Calu3 (cell line): ENCODE measurements around the gene LAMA2. TPM values are rescaled to one million over a fixed set of nuclear protein-coding genes. Genes with fewer than 3 reads are reported as not detected.

Experiments used
- BruUV-seq: library from RNA; stranded (reverse); fragments of 400-500 nt; replicated peaks from 2 replicates; lab custom pipeline; 2021; lab: Mats Ljungman, UMichigan
- CTCF ChIA-PET: fragments of 300-600 bp; sonication (Branson Sonifier 250); formaldehyde crosslinking; loops from one replicate; lab custom pipeline; 2022; ENCODE audit warnings: antibody characterized with exemption; lab: Charles Lee
- DNase-seq: peaks from one replicate; pipeline ENCODE4 v3.0.0; 2022
- H3K27ac Mint-ChIP-seq: one replicate; pipeline ENCODE4 v1.8.0; 2022; ENCODE audit warnings: mixed read lengths; ENCODE audit not compliant: unreplicated experiment
- H3K27me3 Mint-ChIP-seq: one replicate; pipeline ENCODE4 v1.8.0; 2022; ENCODE audit warnings: mixed read lengths; ENCODE audit not compliant: unreplicated experiment
- H3K36me3 Mint-ChIP-seq: one replicate; pipeline ENCODE4 v1.8.0; 2022; ENCODE audit warnings: mild to moderate bottlenecking, moderate library complexity, mixed read lengths; ENCODE audit not compliant: insufficient read depth, unreplicated experiment
- H3K4me1 Mint-ChIP-seq: one replicate; pipeline ENCODE4 v1.8.0; 2022; ENCODE audit warnings: mild to moderate bottlenecking, low read depth, mixed read lengths; ENCODE audit not compliant: unreplicated experiment
- H3K4me3 Mint-ChIP-seq: one replicate; pipeline ENCODE4 v1.8.0; 2022; ENCODE audit warnings: mild to moderate bottlenecking, low read depth, moderate library complexity, mixed read lengths; ENCODE audit not compliant: unreplicated experiment
- H3K9me3 Mint-ChIP-seq: one replicate; pipeline ENCODE4 v1.8.0; 2022; ENCODE audit warnings: low read depth, mixed read lengths; ENCODE audit not compliant: unreplicated experiment
- intact Hi-C: fragments of 100-400 bp; cut with micrococcal nuclease; formaldehyde crosslinking; loops from one replicate; pipeline ENCODE4 v1.10.0; 2022; ENCODE audit not compliant: unreplicated experiment
- total RNA-seq: library from RNA; stranded (reverse); gene quantifications from 2 replicates; pipeline ENCODE4 v1.2.3, GENCODE V29; 2022
- TF ChIP-seq, protein P1 (sequence below): fragments of 200-600 bp; IDR thresholded peaks from one replicate; pipeline ENCODE4 v1.8.0; 2022; ENCODE audit warnings: antibody characterized with exemption; ENCODE audit not compliant: unreplicated experiment

LAMA2 gene
- total RNA-seq, 1 experiment from 2014 or later = 0.80 TPM

DNA sequence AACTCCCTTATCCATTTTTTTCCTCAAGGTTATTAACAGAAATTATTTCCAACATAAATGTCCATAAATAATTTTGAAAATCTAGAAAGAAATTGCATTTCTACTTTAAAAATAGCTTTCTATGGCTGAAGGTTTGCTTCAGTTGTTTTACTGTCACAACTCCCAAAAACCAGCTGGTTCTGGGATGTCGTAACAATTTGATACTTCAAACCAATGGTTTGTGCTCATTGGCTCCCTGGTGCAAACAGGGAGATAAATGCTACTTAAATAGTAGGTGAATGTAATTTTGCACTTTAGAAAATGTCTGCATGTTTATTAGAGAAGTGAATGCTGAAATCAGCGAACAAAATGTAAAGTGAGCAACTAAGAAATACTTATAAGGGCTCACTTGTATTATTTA is 31.1 kb downstream of the LAMA2 start:
- CTCF ChIA-PET = no interaction called here

GRCh38 chr6:128918886-128919285 is 35.9 kb downstream of the LAMA2 start:
- no peak for DNase-seq
- TF ChIP-seq, protein P1, sequence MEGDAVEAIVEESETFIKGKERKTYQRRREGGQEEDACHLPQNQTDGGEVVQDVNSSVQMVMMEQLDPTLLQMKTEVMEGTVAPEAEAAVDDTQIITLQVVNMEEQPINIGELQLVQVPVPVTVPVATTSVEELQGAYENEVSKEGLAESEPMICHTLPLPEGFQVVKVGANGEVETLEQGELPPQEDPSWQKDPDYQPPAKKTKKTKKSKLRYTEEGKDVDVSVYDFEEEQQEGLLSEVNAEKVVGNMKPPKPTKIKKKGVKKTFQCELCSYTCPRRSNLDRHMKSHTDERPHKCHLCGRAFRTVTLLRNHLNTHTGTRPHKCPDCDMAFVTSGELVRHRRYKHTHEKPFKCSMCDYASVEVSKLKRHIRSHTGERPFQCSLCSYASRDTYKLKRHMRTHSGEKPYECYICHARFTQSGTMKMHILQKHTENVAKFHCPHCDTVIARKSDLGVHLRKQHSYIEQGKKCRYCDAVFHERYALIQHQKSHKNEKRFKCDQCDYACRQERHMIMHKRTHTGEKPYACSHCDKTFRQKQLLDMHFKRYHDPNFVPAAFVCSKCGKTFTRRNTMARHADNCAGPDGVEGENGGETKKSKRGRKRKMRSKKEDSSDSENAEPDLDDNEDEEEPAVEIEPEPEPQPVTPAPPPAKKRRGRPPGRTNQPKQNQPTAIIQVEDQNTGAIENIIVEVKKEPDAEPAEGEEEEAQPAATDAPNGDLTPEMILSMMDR = no peak
- intact Hi-C loops = no loop called here
- no TSS peak for BruUV-seq
- no peaks in the 10 kb centered on the region for H3K27me3 Mint-ChIP-seq
- no peaks in the 10 kb centered on the region for H3K36me3 Mint-ChIP-seq
- CTCF ChIA-PET = no interaction called here
- H3K4me3 Mint-ChIP-seq = no peak overlapping the region
- no peak overlapping the region for H3K27ac Mint-ChIP-seq
- no peaks in the 10 kb centered on the region for H3K9me3 Mint-ChIP-seq
- H3K4me1 Mint-ChIP-seq = no peaks in the 10 kb centered on the region

More for the DNA sequence above, 31.1 kb downstream of the LAMA2 start:
- TF ChIP-seq, protein P1 = no peak
- Mint-ChIP-seq H3K4me3 (no peak overlapping the region), H3K27me3 (peaks cover 8% of the 10 kb centered on the region), H3K36me3 (no peaks in the 10 kb centered on the region), H3K4me1 (no peaks in the 10 kb centered on the region), H3K27ac (no peak overlapping the region), H3K9me3 (no peaks in the 10 kb centered on the region)
- BruUV-seq = no TSS peak
- no peak for DNase-seq
- intact Hi-C loops = no loop called here

- BruUV-seq = no TSS peak
- CTCF ChIA-PET = interaction anchor here (0.6 kb wide), 1 partner anchor 276 kb away, joined by 3 read pairs; no protein-coding TSS in a partner anchor
These were observed 36.7 kb downstream of the LAMA2 start for GRCh38 chr6:128919412-128920180.

DNA sequence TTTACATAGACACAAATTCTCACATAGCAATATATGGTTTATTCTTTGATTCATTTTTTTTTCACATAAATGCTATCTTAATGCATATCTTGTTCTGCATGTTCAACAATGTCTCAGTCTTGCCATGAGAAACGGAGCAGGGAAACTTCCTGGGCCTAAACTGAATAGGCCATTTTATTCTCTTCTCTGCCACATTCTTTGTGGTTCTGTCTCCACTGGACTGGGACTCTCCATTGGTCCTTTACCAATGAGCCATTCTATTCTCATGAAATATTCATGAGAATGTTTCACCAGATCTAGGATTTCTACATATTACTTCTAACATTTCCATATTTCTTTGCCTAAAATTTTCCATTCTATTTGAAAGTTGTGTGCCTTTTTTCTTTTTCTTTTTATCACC is 42.8 kb downstream of the LAMA2 start:
- Mint-ChIP-seq H3K4me3 (no peak overlapping the region), H3K27ac (no peak overlapping the region), H3K9me3 (no peaks in the 10 kb centered on the region), H3K36me3 (no peaks in the 10 kb centered on the region), H3K4me1 (no peaks in the 10 kb centered on the region), H3K27me3 (peaks cover 45% of the 10 kb centered on the region)
- intact Hi-C loops = no loop called here
- BruUV-seq = no TSS peak
- CTCF ChIA-PET = no interaction called here
- DNase-seq = no peak
- TF ChIP-seq, protein P1 = no peak

More at GRCh38 chr6:128919412-128920180, 36.7 kb downstream of the LAMA2 start:
- no peak for DNase-seq
- Mint-ChIP-seq H3K4me3 (no peak overlapping the region), H3K4me1 (no peaks in the 10 kb centered on the region), H3K27ac (no peak overlapping the region), H3K36me3 (no peaks in the 10 kb centered on the region), H3K27me3 (no peaks in the 10 kb centered on the region), H3K9me3 (no peaks in the 10 kb centered on the region)
- TF ChIP-seq, protein P1 = no peak
- intact Hi-C loops = no loop called here
